Measurements from ENCODE around the gene UBA1. TPM values are rescaled to one million over a fixed set of nuclear protein-coding genes. Genes with fewer than 3 reads are reported as not detected.

UBA1 gene
- polyA plus RNA-seq, 1 donor (not counting 4 experiments of a cell fraction or from before 2014, with no cell fraction given) = 236 TPM

- no peak for DNase-seq (ENCODE audit: low read depth, low spot score)
- H3K27me3 ChIP-seq (ENCODE audit: control insufficient read depth, extremely low read depth, insufficient read depth, low read length) = no peaks in the 10 kb centered on the region
- no peak overlapping the region for H3K4me3 ChIP-seq (ENCODE audit: control insufficient read depth in 2 of 3, extremely low read depth in 1 of 3, insufficient read depth in 2 of 3, low read depth in 1 of 3, low read length in 3 of 3)
- peaks cover 3% of the 10 kb centered on the region for H4K20me1 ChIP-seq (ENCODE audit: control insufficient read depth, extremely low read depth, insufficient read depth, low read length)
- H3K4me1 ChIP-seq (ENCODE audit: control insufficient read depth, extremely low read depth, insufficient read depth, low read length) = no peaks in the 10 kb centered on the region
- H3K36me3 ChIP-seq (ENCODE audit: control insufficient read depth in 2 of 2, extremely low read depth in 1 of 2, insufficient read depth in 2 of 2, low read length in 2 of 2) = peaks cover 0 to 3% of the 10 kb centered on the region in 2 experiments
- no peaks in the 10 kb centered on the region for H3K9me1 ChIP-seq (ENCODE audit: control insufficient read depth, extremely low read depth, insufficient read depth, low read length)
- no peak for FAIRE-seq
- H3K4me2 ChIP-seq (ENCODE audit: control insufficient read depth, extremely low read depth, insufficient read depth, low read depth, low read length) = no peak overlapping the region
- H3K9me3 ChIP-seq (ENCODE audit: control insufficient read depth, low read depth, low read length) = no peaks in the 10 kb centered on the region
- H3K79me2 ChIP-seq (ENCODE audit: control insufficient read depth, insufficient read depth, low read length) = peaks cover 42% of the 10 kb centered on the region
- H3K9ac ChIP-seq (ENCODE audit: control insufficient read depth, extremely low read depth, insufficient read depth, low read length) = no peak overlapping the region
- dilution Hi-C loops (cut with MboI; ENCODE audit: extremely low pct_ligation_motif_present, low sequenced_read_pairs) = no loop called here
- no peak for TF ChIP-seq EZH2 (IDR thresholded peaks at IDR 0.05; ENCODE audit: low read length)
- TF ChIP-seq, protein P1, sequence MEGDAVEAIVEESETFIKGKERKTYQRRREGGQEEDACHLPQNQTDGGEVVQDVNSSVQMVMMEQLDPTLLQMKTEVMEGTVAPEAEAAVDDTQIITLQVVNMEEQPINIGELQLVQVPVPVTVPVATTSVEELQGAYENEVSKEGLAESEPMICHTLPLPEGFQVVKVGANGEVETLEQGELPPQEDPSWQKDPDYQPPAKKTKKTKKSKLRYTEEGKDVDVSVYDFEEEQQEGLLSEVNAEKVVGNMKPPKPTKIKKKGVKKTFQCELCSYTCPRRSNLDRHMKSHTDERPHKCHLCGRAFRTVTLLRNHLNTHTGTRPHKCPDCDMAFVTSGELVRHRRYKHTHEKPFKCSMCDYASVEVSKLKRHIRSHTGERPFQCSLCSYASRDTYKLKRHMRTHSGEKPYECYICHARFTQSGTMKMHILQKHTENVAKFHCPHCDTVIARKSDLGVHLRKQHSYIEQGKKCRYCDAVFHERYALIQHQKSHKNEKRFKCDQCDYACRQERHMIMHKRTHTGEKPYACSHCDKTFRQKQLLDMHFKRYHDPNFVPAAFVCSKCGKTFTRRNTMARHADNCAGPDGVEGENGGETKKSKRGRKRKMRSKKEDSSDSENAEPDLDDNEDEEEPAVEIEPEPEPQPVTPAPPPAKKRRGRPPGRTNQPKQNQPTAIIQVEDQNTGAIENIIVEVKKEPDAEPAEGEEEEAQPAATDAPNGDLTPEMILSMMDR (optimal IDR thresholded peaks at IDR 0.05 in 1 of 3, IDR thresholded peaks at IDR 0.05 in 1 of 3, conservative IDR thresholded peaks at IDR 0.05 in 1 of 3; ENCODE audit: extremely low read depth in 1 of 3, insufficient read depth in 2 of 3, low read length in 3 of 3) = no peak
- no peak overlapping the region for H3K27ac ChIP-seq (ENCODE audit: control insufficient read depth, insufficient read depth, low read length)
- H2AFZ ChIP-seq (ENCODE audit: control insufficient read depth, low read length) = no peak overlapping the region
Observed at GRCh38 chrX:47158781-47159180, 34.8 kb upstream of the UBA1 start.

- dilution Hi-C loops (cut with MboI; ENCODE audit: extremely low pct_ligation_motif_present, low sequenced_read_pairs) = no loop called here
- no peaks in the 10 kb centered on the region for H3K9me1 ChIP-seq (ENCODE audit: control insufficient read depth, extremely low read depth, insufficient read depth, low read length)
- H3K9ac ChIP-seq (ENCODE audit: control insufficient read depth, extremely low read depth, insufficient read depth, low read length) = no peak overlapping the region
- peaks cover 0 to 3% of the 10 kb centered on the region in 2 experiments for H3K36me3 ChIP-seq (ENCODE audit: control insufficient read depth in 2 of 2, extremely low read depth in 1 of 2, insufficient read depth in 2 of 2, low read length in 2 of 2)
- DNase-seq (ENCODE audit: low read depth, low spot score) = no peak
- H3K4me1 ChIP-seq (ENCODE audit: control insufficient read depth, extremely low read depth, insufficient read depth, low read length) = no peaks in the 10 kb centered on the region
- peaks cover 3% of the 10 kb centered on the region for H4K20me1 ChIP-seq (ENCODE audit: control insufficient read depth, extremely low read depth, insufficient read depth, low read length)
- no peak for FAIRE-seq
- no peak overlapping the region for H3K4me3 ChIP-seq (ENCODE audit: control insufficient read depth in 2 of 3, extremely low read depth in 1 of 3, insufficient read depth in 2 of 3, low read depth in 1 of 3, low read length in 3 of 3)
- H3K27me3 ChIP-seq (ENCODE audit: control insufficient read depth, extremely low read depth, insufficient read depth, low read length) = no peaks in the 10 kb centered on the region
- peaks cover 36% of the 10 kb centered on the region for H3K79me2 ChIP-seq (ENCODE audit: control insufficient read depth, insufficient read depth, low read length)
- no peak overlapping the region for H3K4me2 ChIP-seq (ENCODE audit: control insufficient read depth, extremely low read depth, insufficient read depth, low read depth, low read length)
- H3K27ac ChIP-seq (ENCODE audit: control insufficient read depth, insufficient read depth, low read length) = no peak overlapping the region
- H3K9me3 ChIP-seq (ENCODE audit: control insufficient read depth, low read depth, low read length) = no peaks in the 10 kb centered on the region
- TF ChIP-seq, protein P1 (optimal IDR thresholded peaks at IDR 0.05 in 1 of 3, IDR thresholded peaks at IDR 0.05 in 1 of 3, conservative IDR thresholded peaks at IDR 0.05 in 1 of 3; ENCODE audit: extremely low read depth in 1 of 3, insufficient read depth in 2 of 3, low read length in 3 of 3) = no peak
- TF ChIP-seq EZH2 (IDR thresholded peaks at IDR 0.05; ENCODE audit: low read length) = no peak
- H2AFZ ChIP-seq (ENCODE audit: control insufficient read depth, low read length) = no peak overlapping the region
Observed at GRCh38 chrX:47160781-47161180, 32.8 kb upstream of the UBA1 start.
